Brain microvascular endothelial cell (primary cell): ENCODE results near the gene RIPOR3.

Experiments
- DNase-seq: peaks from one replicate; pipeline ENCODE4 v3.0.0-alpha.2; 2020
- H3K27ac ChIP-seq: fragments of 250-450 bp; sonication (Bioruptor Pico); 2 replicates; pipeline ENCODE4 v1.5.1; 2020; ENCODE audit warnings: mild to moderate bottlenecking, moderate library complexity
- H3K27me3 ChIP-seq: fragments of 250-450 bp; sonication (Bioruptor Pico); replicated peaks from 2 replicates; pipeline ENCODE4 v1.5.1; 2020; ENCODE audit warnings: mild to moderate bottlenecking
- H3K36me3 ChIP-seq: fragments of 250-450 bp; sonication (Bioruptor Pico); replicated peaks from 2 replicates; pipeline ENCODE4 v1.5.1; 2020; ENCODE audit warnings: mild to moderate bottlenecking
- H3K4me3 ChIP-seq: 2 replicates; pipeline ENCODE4 v1.5.1; 2011; ENCODE audit warnings: low read depth, mild to moderate bottlenecking, control low read depth, low read length, moderate library complexity
- in situ Hi-C: cut with HindIII; loops from 2 replicates; pipeline ENCODE4 v1.10.0; 2017; ENCODE audit warnings: low sequenced_read_pairs, low pct_ligation_motif_present
- TF ChIP-seq, protein P1 (sequence below): IDR thresholded peaks from 2 replicates; pipeline ENCODE4 v1.5.1; 2011; ENCODE audit warnings: low read depth, mild to moderate bottlenecking, moderate library complexity, low read length, control low read depth, inconsistent platforms; ENCODE audit errors: missing control alignments

Gene RIPOR3

GRCh38 chr20:50682065-50682464, 9.3 kb downstream of the RIPOR3 start:
- DNase-seq, result no peak
- in situ Hi-C loops, result no loop called here
- TF ChIP-seq, protein P1, sequence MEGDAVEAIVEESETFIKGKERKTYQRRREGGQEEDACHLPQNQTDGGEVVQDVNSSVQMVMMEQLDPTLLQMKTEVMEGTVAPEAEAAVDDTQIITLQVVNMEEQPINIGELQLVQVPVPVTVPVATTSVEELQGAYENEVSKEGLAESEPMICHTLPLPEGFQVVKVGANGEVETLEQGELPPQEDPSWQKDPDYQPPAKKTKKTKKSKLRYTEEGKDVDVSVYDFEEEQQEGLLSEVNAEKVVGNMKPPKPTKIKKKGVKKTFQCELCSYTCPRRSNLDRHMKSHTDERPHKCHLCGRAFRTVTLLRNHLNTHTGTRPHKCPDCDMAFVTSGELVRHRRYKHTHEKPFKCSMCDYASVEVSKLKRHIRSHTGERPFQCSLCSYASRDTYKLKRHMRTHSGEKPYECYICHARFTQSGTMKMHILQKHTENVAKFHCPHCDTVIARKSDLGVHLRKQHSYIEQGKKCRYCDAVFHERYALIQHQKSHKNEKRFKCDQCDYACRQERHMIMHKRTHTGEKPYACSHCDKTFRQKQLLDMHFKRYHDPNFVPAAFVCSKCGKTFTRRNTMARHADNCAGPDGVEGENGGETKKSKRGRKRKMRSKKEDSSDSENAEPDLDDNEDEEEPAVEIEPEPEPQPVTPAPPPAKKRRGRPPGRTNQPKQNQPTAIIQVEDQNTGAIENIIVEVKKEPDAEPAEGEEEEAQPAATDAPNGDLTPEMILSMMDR, result no peak
- Histone ChIP-seq H3K27me3 (no peaks in the 10 kb centered on the region), H3K27ac (no peak overlapping the region), H3K4me3 (no peak overlapping the region), H3K36me3 (no peaks in the 10 kb centered on the region)

DNA sequence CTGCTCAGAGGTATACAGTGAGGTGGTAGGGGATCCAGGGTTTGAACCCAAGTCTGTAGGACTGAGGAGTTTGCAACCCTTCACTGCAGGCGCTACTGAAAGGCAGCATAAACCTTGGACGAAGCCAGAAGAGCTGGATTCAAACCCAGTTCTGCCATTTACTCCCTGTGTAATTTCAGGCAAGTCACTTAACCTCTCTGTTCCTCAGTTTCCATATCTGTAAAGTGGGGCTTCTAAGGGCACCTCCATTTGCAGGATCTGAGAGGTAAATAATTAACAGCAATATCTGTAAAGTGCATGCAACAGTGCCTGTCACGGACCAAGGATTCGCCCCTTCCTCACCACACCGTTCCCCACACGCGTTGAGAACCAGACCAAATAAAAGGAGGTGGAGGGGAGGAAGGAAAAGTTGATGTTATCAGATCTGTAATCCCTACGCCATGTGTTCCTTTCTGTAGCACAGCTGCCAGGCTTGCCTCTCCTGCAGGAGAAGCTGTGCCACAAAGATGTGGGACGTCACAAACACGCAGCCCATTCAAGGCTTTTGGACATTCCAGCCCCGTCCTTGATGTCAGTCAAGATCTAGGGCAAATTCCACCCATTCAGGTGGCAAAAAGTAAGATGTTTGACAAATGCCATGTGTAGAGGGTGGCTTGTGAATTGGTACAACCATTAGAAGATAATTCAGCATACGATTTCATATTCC, 9.8 kb downstream of the RIPOR3 start:
- TF ChIP-seq, protein P1, result no peak
- Histone ChIP-seq H3K27me3 (no peaks in the 10 kb centered on the region), H3K36me3 (no peaks in the 10 kb centered on the region), H3K4me3 (no peak overlapping the region), H3K27ac (no peak overlapping the region)
- DNase-seq, result no peak
- in situ Hi-C loops, result no loop called here

DNA sequence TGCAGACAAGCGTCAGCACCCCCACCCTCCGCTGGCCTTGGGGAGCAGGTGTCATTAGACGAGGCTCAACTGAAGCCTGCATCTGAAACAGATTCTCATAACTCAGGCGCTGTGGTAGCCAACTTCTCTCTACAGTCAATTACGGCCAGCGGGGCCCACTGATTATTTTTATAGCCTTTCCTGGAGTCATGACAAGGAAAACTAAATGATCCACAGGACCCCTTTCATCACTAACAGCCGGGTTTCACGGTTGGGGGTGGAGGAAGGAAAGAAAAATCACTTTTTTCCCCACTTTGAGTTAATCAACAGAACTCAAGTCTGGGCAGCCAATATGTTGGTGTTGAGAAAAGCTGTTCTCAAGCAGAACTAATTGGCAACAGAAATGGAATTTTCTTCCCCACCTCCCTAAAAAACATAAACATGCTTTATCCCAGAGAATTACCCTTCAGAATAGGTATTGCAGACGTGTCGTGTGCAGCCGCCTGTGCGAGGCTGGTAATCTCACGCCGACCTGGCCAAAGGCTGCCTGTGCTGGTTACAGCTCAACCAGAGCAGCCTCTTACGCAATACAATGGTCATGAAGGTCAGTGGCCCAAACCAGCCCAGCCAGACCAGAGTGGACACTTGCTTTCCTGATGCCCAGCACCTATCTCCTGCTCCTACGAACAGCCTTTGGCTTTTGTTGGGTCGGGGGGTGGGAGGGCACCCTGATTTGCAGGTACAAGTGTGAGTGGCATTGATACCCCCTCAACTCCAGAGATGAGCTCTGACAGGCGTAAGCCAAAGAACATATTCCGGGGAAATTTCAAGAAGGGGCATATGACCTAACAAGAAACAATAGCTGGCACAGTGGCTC, 11.0 kb downstream of the RIPOR3 start:
- H3K27ac ChIP-seq, result no peak overlapping the region
- TF ChIP-seq, protein P1, result no peak
- no peaks in the 10 kb centered on the region for H3K27me3 ChIP-seq
- H3K36me3 ChIP-seq, result no peaks in the 10 kb centered on the region
- DNase-seq, result no peak
- H3K4me3 ChIP-seq, result no peak overlapping the region
- in situ Hi-C loops, result no loop called here

DNA sequence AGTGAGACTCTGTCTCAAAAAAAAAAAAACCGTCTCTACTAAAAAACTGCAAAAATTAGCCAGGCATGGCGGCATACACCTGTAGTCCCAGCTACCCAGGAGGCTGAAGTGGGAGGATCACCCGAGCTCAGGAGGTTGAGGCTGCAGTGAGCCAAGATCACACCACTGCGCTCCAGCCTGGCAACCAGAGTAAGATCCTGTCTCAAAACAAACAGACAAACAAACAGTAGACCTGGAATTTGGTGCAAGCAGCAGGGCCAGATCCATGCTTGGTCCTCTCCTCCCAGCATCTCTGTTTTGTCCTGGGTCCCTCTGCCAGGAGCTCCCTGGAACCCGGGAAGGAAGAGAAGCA, 11.6 kb downstream of the RIPOR3 start:
- Histone ChIP-seq H3K4me3 (no peak overlapping the region), H3K27me3 (no peaks in the 10 kb centered on the region), H3K36me3 (no peaks in the 10 kb centered on the region), H3K27ac (no peak overlapping the region)
- DNase-seq, result no peak
- in situ Hi-C loops, result no loop called here
- TF ChIP-seq, protein P1, result no peak

DNA sequence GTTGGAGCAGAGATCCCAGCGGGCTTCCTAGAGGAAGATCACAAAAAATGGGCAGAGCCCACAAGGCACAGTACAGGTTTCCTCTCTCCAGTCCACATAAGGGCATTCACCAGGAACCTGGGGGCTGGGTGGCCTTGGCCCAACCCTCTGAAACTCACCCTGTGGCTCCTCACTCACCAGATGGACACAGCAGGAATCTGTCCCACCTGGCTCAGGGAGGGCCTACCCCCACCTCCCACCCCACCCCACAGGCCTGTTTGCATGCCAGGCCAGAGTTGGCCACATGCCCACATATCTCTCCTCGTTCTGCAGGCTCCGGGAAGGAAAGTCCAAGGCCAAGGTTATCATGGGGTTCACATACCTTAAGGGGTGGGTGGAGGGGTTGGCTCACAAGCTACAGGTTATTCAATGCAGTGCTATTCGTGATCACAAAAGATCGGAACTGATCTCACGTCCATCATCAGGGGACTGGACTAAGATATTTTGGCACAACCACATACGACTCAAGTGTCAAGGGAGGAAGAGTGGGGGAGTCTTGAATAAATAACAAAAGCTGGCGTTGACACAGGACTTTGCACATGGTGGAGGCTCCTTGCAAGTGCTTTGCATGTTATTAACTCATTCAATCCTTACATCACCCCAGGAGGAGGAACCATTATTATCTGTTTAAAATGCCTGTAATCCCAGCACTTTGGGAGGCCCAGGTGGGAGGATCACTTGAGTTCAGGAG, 13.0 kb downstream of the RIPOR3 start:
- in situ Hi-C loops, result no loop called here
- H3K4me3 ChIP-seq, result no peak overlapping the region
- no peaks in the 10 kb centered on the region for H3K36me3 ChIP-seq
- TF ChIP-seq, protein P1, result no peak
- H3K27me3 ChIP-seq, result no peaks in the 10 kb centered on the region
- no peak overlapping the region for H3K27ac ChIP-seq
- DNase-seq, result no peak
